DOHH2 (cell line): Measurements from ENCODE around the gene DPP6.

Experiments used
- H3F3A ChIP-seq: fragments of 200-600 bp; sonication (generic), shearing (Covaris generic); 2 replicates; pipeline ENCODE4 v1.6.0; 2016; ENCODE audit warnings: antibody characterized with exemption, mild to moderate bottlenecking; ENCODE audit not compliant: control insufficient read depth, insufficient read depth
- H3K27ac ChIP-seq: fragments of 200-600 bp; sonication (generic); 2 replicates; pipeline ENCODE4 v1.5.1; 2014; ENCODE audit warnings: low read depth, mild to moderate bottlenecking, low read length, moderate library complexity
- H3K27me3 ChIP-seq: fragments of 200-600 bp; sonication (generic); 2 replicates; pipeline ENCODE4 v1.6.1; 2014; ENCODE audit warnings: mild to moderate bottlenecking, low read length, mixed read lengths; ENCODE audit not compliant: control insufficient read depth
- H3K36me3 ChIP-seq: fragments of 200-600 bp; sonication (generic); 2 replicates; pipeline ENCODE4 v1.6.1; 2014; ENCODE audit warnings: mild to moderate bottlenecking, low read length, moderate library complexity, mixed read lengths; ENCODE audit not compliant: control insufficient read depth
- H3K4me1 ChIP-seq: fragments of 200-600 bp; sonication (generic); 2 replicates; pipeline ENCODE4 v1.6.1; 2014; ENCODE audit warnings: mild to moderate bottlenecking, low read length, mixed read lengths; ENCODE audit not compliant: control insufficient read depth
- H3K4me2 ChIP-seq: fragments of 200-600 bp; sonication (generic); 2 replicates; pipeline ENCODE4 v1.6.0; 2014; ENCODE audit warnings: mild to moderate bottlenecking, low read length, moderate library complexity
- H3K4me3 ChIP-seq: fragments of 200-600 bp; sonication (generic); 2 replicates; pipeline ENCODE4 v1.5.1; 2014; ENCODE audit warnings: mild to moderate bottlenecking, low read length, mixed read lengths
- H3K79me2 ChIP-seq: fragments of 200-600 bp; sonication (generic); 2 replicates; pipeline ENCODE4 v1.6.1; 2014; ENCODE audit warnings: mild to moderate bottlenecking, low read length, mixed read lengths; ENCODE audit not compliant: control insufficient read depth
- H3K9me2 ChIP-seq: fragments of 200-600 bp; sonication (generic); replicated peaks from 2 replicates; pipeline ENCODE4 v1.6.1; 2014; ENCODE audit warnings: mild to moderate bottlenecking, low read length, mixed read lengths; ENCODE audit not compliant: control insufficient read depth
- H3K9me3 ChIP-seq: fragments of 200-600 bp; sonication (generic); 2 replicates; pipeline ENCODE4 v1.6.1; 2014; ENCODE audit warnings: antibody characterized with exemption, low read length, mixed read lengths; ENCODE audit not compliant: control insufficient read depth, insufficient read depth
- H4K20me1 ChIP-seq: fragments of 200-600 bp; sonication (generic); 2 replicates; pipeline ENCODE4 v1.6.0; 2014; ENCODE audit warnings: low read depth, mild to moderate bottlenecking, antibody characterized with exemption, low read length, moderate library complexity; ENCODE audit not compliant: control insufficient read depth, insufficient read depth
- CTCF ChIP-seq: fragments of 200-600 bp; sonication (generic); IDR thresholded peaks from one replicate; pipeline ENCODE4 v1.5.1; 2014; ENCODE audit warnings: antibody characterized with exemption, mild to moderate bottlenecking, low read depth, low read length; ENCODE audit not compliant: poor library complexity, severe bottlenecking
- EZH2phosphoT487 ChIP-seq: fragments of 200-600 bp; sonication (generic); IDR thresholded peaks from 2 replicates; pipeline ENCODE4 v1.6.1; 2017; ENCODE audit warnings: borderline replicate concordance, mild to moderate bottlenecking, antibody characterized with exemption, low read length, moderate library complexity, mixed read lengths

Gene DPP6

GRCh38 chr7:154684666-154685563, 632.7 kb downstream of the DPP6 start:
- H3K27ac ChIP-seq: no peak overlapping the region
- no peaks in the 10 kb centered on the region for H3K4me1 ChIP-seq
- TF ChIP-seq EZH2phosphoT487 (no peak), CTCF (no peak)

GRCh38 chr7:154685564-154685901, 633.3 kb downstream of the DPP6 start:
- no peaks in the 10 kb centered on the region for H3K9me3 ChIP-seq
- H4K20me1 ChIP-seq: no peaks in the 10 kb centered on the region
- H3K9me2 ChIP-seq: no peaks in the 10 kb centered on the region
- no peak overlapping the region for H3K4me3 ChIP-seq
- no peaks in the 10 kb centered on the region for H3K79me2 ChIP-seq
- no peak overlapping the region for H3K27ac ChIP-seq
- no peaks in the 10 kb centered on the region for H3K4me1 ChIP-seq
- no peaks in the 10 kb centered on the region for H3K36me3 ChIP-seq
- no peaks in the 10 kb centered on the region for H3K27me3 ChIP-seq
- TF ChIP-seq CTCF (no peak), EZH2phosphoT487 (no peak)
- H3F3A ChIP-seq: no peaks in the 10 kb centered on the region
- no peak overlapping the region for H3K4me2 ChIP-seq

More at GRCh38 chr7:154684666-154685563, 632.7 kb downstream of the DPP6 start:
- no peaks in the 10 kb centered on the region for H3F3A ChIP-seq
- H3K27me3 ChIP-seq: no peaks in the 10 kb centered on the region
- no peaks in the 10 kb centered on the region for H3K36me3 ChIP-seq
- H3K9me2 ChIP-seq: no peaks in the 10 kb centered on the region
- H3K4me3 ChIP-seq: no peak overlapping the region
- H3K9me3 ChIP-seq: no peaks in the 10 kb centered on the region
- H3K79me2 ChIP-seq: no peaks in the 10 kb centered on the region
- no peaks in the 10 kb centered on the region for H4K20me1 ChIP-seq
- no peak overlapping the region for H3K4me2 ChIP-seq

- Histone ChIP-seq H3K4me1 (no peaks in the 10 kb centered on the region), H3K4me2 (no peak overlapping the region), H3K27ac (no peak overlapping the region), H3K9me3 (no peaks in the 10 kb centered on the region), H3K9me2 (no peaks in the 10 kb centered on the region), H3K79me2 (no peaks in the 10 kb centered on the region), H3F3A (no peaks in the 10 kb centered on the region), H3K36me3 (no peaks in the 10 kb centered on the region), H4K20me1 (no peaks in the 10 kb centered on the region), H3K27me3 (no peaks in the 10 kb centered on the region), H3K4me3 (no peak overlapping the region)
- TF ChIP-seq CTCF: no peak
- no peak for TF ChIP-seq EZH2phosphoT487
These were observed 634.1 kb downstream of the DPP6 start for GRCh38 chr7:154686305-154686704.
